VCaP (cell line): Measurements from ENCODE around the gene NCK2.

Experiments used
- H3K27ac ChIP-seq: fragments of 450-650 bp; 2 replicates; pipeline ENCODE4 v1.5.1; 2017
- TF ChIP-seq, protein P1 (sequence below): fragments of 450-650 bp; conservative IDR thresholded peaks from 2 replicates; pipeline ENCODE4 v1.5.1; 2017; ENCODE audit warnings: mild to moderate bottlenecking, moderate library complexity

The NCK2 gene

DNA sequence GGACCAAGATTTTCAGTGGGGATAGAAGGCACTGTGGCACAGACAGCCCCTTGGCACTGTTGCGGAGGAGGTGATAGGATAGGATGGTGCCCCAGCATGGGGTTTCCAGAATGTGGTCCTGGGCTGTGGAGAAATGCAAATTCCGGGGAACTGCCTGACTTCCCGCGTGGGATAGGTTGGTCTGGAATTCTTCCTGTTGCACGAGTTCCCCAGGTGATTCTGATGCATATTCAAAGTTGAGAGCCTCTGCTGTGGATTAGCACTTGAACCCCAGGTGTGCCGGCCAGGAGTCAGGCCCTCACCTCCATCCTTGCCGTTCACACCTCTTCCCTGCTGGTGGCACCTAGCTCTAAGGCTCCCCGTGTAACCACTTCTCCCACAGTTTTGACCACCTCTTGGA is 15.5 kb downstream of the NCK2 start:
- no peak overlapping the region for H3K27ac ChIP-seq
- TF ChIP-seq, protein P1, sequence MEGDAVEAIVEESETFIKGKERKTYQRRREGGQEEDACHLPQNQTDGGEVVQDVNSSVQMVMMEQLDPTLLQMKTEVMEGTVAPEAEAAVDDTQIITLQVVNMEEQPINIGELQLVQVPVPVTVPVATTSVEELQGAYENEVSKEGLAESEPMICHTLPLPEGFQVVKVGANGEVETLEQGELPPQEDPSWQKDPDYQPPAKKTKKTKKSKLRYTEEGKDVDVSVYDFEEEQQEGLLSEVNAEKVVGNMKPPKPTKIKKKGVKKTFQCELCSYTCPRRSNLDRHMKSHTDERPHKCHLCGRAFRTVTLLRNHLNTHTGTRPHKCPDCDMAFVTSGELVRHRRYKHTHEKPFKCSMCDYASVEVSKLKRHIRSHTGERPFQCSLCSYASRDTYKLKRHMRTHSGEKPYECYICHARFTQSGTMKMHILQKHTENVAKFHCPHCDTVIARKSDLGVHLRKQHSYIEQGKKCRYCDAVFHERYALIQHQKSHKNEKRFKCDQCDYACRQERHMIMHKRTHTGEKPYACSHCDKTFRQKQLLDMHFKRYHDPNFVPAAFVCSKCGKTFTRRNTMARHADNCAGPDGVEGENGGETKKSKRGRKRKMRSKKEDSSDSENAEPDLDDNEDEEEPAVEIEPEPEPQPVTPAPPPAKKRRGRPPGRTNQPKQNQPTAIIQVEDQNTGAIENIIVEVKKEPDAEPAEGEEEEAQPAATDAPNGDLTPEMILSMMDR, result no peak

DNA sequence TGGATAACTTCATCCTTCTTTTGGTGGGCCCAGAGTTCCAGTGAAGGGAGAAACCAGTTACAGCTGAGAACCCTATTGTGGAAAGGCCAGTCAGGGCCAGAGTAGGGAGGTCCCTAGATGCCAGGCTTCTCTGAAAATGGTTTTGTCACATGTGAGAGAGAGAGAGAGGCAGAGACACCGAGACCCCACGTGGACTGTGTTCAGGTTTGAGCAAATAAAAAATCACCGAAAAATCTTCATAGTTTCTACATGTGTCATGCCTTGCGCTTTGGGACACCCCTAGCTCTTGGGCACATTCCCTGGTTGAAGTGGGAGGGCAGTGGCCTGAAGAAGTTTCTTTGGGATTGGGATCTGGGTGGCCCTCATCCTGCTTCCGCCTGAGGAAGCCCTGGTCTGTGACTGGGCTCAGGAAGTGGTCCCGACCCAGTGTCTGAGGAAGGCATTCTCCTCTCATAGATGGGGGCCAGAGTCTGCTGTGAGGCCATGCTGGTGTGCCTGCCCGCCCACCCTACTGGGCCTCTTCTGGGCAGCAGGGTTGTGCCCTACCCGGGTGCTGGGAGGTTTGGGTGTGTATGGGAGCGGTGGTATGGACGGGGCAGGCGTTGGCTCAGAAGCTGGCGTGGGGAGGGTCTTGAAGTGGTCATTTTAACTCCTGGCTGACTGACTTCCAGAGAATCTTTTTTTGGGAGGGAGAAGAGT is 16.1 kb downstream of the NCK2 start:
- TF ChIP-seq, protein P1, result no peak
- no peak overlapping the region for H3K27ac ChIP-seq

DNA sequence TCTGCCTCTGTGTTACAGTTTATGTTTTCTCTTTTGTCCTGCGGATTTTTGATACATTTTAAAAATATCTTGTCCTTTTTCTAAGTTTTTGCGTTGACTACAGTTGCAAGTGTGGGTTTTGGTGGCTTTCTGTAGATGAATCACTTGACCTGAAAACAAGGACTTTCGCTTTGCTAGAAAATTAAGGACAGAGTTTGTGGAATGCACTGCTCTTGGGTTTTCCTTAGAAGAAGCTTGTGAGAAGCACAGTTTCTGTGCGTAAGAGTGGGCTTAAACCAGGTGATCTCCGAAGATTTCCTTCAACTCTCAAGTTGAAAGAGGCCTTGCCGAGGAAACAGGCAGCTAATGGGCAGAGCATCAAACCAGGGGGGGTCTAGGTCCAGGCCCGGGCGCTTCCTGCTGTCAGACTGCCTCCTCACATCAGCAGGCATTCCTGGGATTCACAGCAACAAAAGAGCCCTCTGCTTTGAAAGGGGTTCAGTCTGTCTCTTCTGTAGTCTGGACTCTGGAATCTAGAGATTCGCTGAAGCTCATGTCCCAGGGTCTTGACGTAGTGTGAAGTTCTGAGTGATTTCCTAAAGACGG is 17.3 kb downstream of the NCK2 start:
- no peak overlapping the region for H3K27ac ChIP-seq
- TF ChIP-seq, protein P1, result no peak

DNA sequence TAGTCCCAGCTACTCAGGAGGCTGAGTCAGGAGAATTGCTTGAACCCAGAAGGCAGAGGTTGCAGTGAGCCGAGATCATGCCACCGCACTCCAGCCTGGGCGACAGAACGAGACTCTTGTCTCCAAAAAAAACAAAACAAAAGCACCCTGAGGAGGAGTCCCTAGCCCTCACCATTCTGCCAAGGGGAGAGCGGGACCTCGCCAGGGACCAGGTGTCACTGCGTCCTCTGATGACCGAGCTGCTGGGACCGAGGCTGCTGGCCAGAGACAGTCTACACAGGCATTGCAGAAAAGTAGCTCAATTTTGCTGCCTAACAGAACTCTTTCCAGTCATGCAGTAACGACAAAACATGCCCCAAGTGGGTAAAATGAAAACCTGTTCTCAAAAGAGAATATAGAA is 18.4 kb downstream of the NCK2 start:
- H3K27ac ChIP-seq, result no peak overlapping the region
- TF ChIP-seq, protein P1, result no peak

DNA sequence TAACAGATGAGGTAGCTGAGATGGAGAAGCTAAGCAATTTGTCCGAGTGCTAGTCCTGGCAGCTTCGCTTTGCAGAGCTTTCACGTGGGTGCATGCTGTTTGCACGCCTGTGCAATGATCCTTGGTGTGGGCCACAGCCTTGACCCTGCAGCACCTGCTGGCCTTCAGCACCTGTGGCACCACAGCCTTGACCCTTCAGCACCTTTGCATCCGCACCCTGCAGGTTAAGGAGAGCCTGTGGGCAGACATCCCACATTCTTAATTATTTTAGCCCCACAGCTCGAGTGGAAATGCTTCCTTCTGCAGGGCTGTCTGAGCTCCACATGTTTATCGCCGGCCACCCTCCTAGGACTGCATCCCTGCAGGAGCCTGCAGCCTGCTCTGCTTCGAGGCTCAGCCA is 19.3 kb downstream of the NCK2 start:
- TF ChIP-seq, protein P1, result no peak
- no peak overlapping the region for H3K27ac ChIP-seq

DNA sequence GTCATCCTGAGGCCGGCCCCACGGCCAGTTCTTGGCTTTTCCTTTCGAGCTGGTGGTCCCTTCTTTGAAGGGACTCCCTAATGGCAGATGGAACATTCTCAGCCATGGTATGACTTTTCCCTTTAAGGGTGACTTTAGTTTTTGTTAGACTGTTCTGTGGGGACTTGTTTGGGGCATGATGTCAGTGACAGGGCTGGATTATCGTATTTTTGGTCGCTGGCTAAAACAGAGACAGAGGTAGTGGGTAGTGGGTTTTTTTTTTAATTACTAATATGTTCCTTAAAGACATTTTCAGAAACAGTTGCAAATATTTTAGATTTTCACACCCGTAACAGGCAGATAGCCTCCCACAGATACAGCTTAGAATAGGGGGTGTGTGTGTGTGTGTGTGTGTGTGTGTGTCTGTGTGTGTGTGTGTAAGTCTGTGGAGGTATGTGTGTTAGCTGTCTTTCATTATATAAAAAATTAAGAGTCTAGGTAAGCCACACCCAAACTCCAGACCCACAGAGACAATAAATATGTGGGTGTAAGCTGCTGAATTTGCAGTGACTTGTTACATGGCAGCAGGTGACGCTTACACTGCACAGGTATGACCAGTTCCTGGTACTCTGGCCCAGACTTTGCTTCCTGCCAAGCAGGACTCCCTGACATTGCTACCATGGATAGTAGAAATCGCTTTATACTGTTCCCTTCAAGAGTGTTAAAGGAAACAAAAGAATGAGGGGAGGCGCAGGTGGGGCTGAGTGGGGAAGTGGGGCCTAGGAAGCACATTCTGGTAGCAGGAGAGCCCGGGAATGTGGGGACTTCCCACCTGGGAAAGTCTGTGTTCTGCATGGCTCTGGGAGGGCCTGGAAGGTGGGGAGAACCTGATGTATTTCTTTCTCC is 20.9 kb downstream of the NCK2 start:
- H3K27ac ChIP-seq, result no peak overlapping the region
- TF ChIP-seq, protein P1, result no peak

DNA sequence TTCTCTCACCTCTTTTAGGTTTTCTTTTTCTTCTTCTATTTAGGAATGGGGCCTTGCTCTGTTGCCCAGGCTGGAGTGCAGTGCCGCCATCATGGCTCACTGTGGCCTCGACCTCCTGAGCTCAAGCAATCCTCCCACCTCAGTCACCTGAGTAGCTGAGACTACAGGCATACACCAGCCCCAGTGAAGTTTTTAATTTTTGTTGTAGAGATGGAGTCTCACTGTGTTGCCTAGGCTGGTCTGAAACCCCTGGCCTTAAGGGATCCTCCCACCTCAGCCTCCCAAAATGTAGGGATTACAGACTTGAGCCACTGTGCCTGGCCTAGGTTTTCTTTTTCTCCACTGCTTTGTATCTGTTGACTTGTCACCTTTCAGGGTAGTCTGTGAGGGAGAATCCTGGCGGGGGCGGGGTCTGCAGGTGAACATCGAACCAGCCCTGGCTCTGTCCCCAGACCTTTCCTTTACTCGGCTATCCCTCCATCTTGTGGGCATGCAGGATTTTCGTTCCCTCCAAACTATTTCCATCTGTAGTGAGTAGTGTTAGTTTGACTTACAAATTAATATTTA is 21.7 kb downstream of the NCK2 start:
- no peak overlapping the region for H3K27ac ChIP-seq
- TF ChIP-seq, protein P1, result no peak
